Fibroblast of the aortic adventitia (primary cell): ENCODE data around the gene EIF4EBP2. TPM values are rescaled to one million over a fixed set of nuclear protein-coding genes. Genes with fewer than 3 reads are reported as not detected.

Source experiments
- DNase-seq: peaks from one replicate; pipeline ENCODE4 v3.0.0-alpha.2; 2010; ENCODE audit warnings: low read depth
- H3K4me3 ChIP-seq: 2 replicates; pipeline ENCODE4 v1.5.1; 2011; ENCODE audit warnings: low read depth, mild to moderate bottlenecking, control low read depth, low read length, moderate library complexity
- total RNA-seq: library from RNA; depleted of rRNA; stranded (reverse); fragments of >200 nt; gene quantifications from 2 replicates; pipeline ENCODE4 v1.2.3, GENCODE V29; 2012; ENCODE audit warnings: low replicate concordance
- TF ChIP-seq, protein P1 (sequence below): IDR thresholded peaks from 2 replicates; pipeline ENCODE4 v1.5.1; 2011; ENCODE audit warnings: mild to moderate bottlenecking, low read length, control low read depth, inconsistent platforms; ENCODE audit not compliant: insufficient read depth

Gene EIF4EBP2
- total RNA-seq, 1 donor, result 54.2 TPM

DNA sequence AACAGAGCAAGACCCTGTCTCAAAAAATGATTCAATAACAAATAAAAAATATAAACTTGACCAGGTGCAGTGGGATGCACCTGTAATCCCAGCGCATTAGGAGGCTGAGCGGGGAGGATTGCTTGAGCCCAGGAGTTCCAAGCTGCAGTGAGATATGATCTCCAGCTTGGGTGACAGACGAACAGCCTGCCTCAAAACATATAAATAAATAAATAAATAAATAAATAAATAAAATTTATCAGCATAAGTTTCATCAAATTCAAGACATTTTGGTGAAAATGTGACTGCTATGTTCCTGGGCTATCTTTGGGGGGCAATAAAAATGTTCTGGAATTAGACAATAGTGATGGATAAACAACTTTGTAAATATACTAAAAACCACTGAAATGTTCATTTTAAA lies 4.8 kb upstream of the EIF4EBP2 start:
- DNase-seq, result no peak
- TF ChIP-seq, protein P1, sequence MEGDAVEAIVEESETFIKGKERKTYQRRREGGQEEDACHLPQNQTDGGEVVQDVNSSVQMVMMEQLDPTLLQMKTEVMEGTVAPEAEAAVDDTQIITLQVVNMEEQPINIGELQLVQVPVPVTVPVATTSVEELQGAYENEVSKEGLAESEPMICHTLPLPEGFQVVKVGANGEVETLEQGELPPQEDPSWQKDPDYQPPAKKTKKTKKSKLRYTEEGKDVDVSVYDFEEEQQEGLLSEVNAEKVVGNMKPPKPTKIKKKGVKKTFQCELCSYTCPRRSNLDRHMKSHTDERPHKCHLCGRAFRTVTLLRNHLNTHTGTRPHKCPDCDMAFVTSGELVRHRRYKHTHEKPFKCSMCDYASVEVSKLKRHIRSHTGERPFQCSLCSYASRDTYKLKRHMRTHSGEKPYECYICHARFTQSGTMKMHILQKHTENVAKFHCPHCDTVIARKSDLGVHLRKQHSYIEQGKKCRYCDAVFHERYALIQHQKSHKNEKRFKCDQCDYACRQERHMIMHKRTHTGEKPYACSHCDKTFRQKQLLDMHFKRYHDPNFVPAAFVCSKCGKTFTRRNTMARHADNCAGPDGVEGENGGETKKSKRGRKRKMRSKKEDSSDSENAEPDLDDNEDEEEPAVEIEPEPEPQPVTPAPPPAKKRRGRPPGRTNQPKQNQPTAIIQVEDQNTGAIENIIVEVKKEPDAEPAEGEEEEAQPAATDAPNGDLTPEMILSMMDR, result no peak
- H3K4me3 ChIP-seq, result no peak overlapping the region

DNA sequence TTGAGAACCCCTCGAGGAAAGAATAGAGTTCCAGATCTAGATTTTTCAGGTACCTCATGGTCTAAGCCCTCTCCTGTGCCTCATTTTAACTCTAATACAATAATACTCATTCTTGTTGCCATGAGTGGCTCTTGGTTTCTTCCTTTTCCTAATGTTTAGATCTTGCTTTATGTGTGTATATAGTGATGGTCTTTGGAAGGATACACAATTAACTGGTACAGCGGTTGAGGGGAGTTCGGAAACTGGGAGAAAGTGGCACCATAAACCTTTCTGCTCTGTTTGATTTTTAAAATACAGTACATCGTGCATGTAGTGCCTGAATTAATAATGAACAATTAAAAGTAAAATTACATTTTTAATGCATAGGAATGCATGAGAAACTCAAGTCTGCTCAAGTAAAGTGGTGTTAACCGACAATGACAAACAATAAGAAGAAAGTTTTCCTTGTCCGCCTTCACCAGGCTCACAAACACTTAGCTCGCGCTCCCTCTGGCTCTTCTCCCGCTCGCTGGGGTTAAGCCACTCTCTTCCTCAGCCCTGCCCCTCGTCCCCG lies 386 bp upstream of the EIF4EBP2 start:
- TF ChIP-seq, protein P1, result no peak
- no peak for DNase-seq
- H3K4me3 ChIP-seq, result peak overlapping the region; percentile 56

DNA sequence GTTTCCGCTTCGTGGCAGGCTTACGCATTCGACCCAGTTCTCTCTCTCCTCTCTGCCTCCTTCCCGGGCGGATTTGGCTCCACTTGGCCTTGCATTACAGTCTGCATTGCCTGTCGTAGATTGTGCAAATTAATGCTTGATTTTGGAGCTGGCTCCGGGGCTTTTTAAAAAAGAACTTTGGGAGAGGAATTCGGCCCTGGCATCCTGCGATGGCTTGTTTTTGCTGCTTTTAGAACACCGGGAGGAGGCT lies 767 bp downstream of the EIF4EBP2 start:
- H3K4me3 ChIP-seq, result peak overlapping the region; percentile 91
- TF ChIP-seq, protein P1, result no peak
- DNase-seq, result no peak

DNA sequence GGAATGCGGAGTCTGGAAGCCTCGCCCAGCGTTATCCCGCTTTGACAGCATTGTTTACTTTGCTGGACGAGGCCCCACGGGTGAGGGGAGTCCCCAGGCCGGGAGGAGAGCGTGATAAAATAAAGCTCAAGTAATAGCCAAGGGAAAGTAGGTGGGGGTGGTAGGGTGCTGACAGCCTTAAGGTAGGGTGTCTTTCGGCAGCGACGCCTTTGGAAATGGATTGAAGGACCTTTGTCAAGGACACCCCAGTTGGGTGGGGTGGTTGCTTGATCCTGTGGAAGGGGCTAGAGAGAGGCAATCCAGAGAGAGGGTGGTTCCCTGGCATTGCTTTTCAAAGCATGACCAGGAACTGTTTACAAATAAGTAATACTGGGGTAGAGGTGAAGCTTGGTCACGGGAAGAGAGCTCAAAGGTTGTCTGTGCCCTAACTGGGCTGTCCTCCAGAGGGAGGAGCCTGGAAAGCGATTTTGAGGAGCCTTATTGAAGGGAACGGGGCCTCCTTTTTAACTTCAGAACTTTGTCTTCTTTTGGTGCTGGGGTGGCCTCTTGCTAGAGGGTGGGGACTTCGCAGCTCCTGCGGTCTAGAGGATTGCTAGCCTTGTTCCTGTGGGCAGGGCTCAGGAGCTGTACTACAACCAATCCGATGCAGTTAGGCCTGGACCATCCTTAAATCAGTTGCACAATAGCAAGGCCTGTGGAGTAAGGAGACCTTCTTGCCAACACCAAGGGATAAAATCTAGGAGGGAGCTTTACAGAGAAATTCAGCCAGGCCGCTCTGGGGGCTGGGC lies 1.3 kb downstream of the EIF4EBP2 start:
- peak; percentile 99 for DNase-seq
- TF ChIP-seq, protein P1, result no peak

DNA sequence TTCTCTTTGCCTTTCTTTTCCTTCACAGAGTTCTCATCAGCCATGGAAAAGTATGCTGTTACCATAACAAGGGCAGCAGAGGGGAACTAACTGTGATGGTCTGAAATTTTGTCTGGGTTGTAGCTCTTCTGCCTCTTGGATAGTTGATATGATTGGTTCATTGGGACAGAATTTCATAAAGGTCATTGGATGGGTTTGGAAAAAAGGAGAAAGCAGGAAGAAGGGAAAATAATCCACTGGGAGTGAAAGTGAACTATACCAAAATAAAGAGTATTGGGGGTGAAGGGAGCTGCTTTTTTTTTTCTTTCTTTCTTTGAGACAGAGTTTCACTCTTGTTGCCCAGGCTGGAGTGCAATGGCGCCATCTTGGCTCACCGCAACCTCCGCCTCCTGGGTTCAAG lies 5.8 kb downstream of the EIF4EBP2 start:
- TF ChIP-seq, protein P1, result no peak
- DNase-seq, result no peak
- H3K4me3 ChIP-seq, result no peak overlapping the region

More for the DNA sequence above, 1.3 kb downstream of the EIF4EBP2 start:
- H3K4me3 ChIP-seq, result peak overlapping the region; percentile 91

DNA sequence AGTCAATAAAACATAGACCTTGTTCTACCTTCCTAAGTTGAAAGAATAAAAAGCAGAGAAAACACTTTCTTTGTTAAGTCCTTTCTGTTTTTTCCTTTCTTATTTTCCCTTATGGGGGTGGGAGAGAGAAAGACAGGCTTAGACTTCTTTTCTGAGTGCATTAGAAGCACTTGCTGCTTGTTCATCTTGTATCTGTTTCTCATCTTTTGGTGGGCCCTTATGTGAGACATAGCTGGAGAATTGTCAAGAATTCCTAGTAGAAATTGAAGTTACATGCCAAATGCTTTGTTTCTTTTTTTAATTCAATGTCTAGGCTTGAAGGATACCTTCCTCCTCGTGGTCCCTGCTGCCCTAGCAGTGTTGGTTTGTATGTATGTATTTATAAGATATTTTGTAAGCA lies 6.7 kb downstream of the EIF4EBP2 start:
- TF ChIP-seq, protein P1, result no peak

More for the DNA sequence above, 6.7 kb downstream of the EIF4EBP2 start:
- peak; percentile 49 for DNase-seq
- no peak overlapping the region for H3K4me3 ChIP-seq
